ENCODE data around the gene FCN1. TPM values are rescaled to one million over a fixed set of nuclear protein-coding genes. Genes with fewer than 3 reads are reported as not detected.

FCN1 gene
- total and polyA plus RNA-seq, 2 donors (not counting 1 experiment from before 2014, with no cell fraction given): not detected

DNA sequence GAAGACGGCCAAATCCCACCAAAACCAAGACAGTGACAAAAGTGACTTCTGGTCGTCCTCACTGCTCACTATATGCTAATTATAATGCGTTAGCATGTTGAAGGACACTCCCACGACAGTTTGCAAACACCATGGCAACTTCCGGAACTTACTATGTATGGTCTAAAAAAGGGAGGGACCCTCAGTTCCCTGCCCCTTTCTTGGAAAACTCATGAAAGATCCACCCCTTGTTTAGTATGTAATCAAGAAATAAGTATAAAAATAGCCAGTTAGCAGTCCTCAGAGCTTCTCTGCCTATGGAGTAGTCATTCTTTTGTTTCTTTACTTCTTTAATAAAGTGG, 27.6 kb downstream of the FCN1 start:
- Histone ChIP-seq H3K4me1 (ENCODE audit: control insufficient read depth, extremely low read depth, insufficient read depth, low read length) (no peaks in the 10 kb centered on the region), H3K27me3 (ENCODE audit: control insufficient read depth, insufficient read depth, low read length) (no peaks in the 10 kb centered on the region), H3K79me2 (ENCODE audit: control insufficient read depth, insufficient read depth, low read length) (no peaks in the 10 kb centered on the region), H3K9me3 (ENCODE audit: control insufficient read depth, insufficient read depth, low read depth, low read length) (no peaks in the 10 kb centered on the region), H4K20me1 (ENCODE audit: control insufficient read depth, extremely low read depth, insufficient read depth, low read length) (no peaks in the 10 kb centered on the region), H3K27ac (ENCODE audit: insufficient read depth, low read length) (no peak overlapping the region), H2AFZ (ENCODE audit: low read length) (no peak overlapping the region), H3K9ac (ENCODE audit: insufficient read depth, low read length) (no peak overlapping the region), H3K4me3 (replicated peaks in 1 of 4; ENCODE audit: control extremely low read depth in 1 of 4, insufficient read depth in 1 of 4, low read depth in 3 of 4, low read length in 4 of 4) (no peak overlapping the region), H3K4me2 (ENCODE audit: extremely low read depth, insufficient read depth, low read length) (no peak overlapping the region), H3K36me3 (ENCODE audit: control insufficient read depth, insufficient read depth, low read length) (no peaks in the 10 kb centered on the region)
- DNase-seq (ENCODE audit: low read depth in 2 of 2): no peak
- TF ChIP-seq, protein P1, sequence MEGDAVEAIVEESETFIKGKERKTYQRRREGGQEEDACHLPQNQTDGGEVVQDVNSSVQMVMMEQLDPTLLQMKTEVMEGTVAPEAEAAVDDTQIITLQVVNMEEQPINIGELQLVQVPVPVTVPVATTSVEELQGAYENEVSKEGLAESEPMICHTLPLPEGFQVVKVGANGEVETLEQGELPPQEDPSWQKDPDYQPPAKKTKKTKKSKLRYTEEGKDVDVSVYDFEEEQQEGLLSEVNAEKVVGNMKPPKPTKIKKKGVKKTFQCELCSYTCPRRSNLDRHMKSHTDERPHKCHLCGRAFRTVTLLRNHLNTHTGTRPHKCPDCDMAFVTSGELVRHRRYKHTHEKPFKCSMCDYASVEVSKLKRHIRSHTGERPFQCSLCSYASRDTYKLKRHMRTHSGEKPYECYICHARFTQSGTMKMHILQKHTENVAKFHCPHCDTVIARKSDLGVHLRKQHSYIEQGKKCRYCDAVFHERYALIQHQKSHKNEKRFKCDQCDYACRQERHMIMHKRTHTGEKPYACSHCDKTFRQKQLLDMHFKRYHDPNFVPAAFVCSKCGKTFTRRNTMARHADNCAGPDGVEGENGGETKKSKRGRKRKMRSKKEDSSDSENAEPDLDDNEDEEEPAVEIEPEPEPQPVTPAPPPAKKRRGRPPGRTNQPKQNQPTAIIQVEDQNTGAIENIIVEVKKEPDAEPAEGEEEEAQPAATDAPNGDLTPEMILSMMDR (conservative IDR thresholded peaks at IDR 0.05 in 1 of 2, IDR thresholded peaks at IDR 0.05 in 1 of 2; ENCODE audit: low read depth in 1 of 2, low read length in 2 of 2): no peak
- no peak for TF ChIP-seq EZH2 (IDR thresholded peaks at IDR 0.05; ENCODE audit: low read length, missing control alignments)

GRCh38 chr9:134889386-134890154, 28.1 kb downstream of the FCN1 start:
- H3K36me3 ChIP-seq (ENCODE audit: control insufficient read depth, insufficient read depth, low read length): no peaks in the 10 kb centered on the region
- H3K9ac ChIP-seq (ENCODE audit: insufficient read depth, low read length): no peak overlapping the region
- TF ChIP-seq, protein P1 (conservative IDR thresholded peaks at IDR 0.05 in 1 of 2, IDR thresholded peaks at IDR 0.05 in 1 of 2; ENCODE audit: low read depth in 1 of 2, low read length in 2 of 2): no peak
- TF ChIP-seq EZH2 (IDR thresholded peaks at IDR 0.05; ENCODE audit: low read length, missing control alignments): no peak
- no peak overlapping the region for H3K4me3 ChIP-seq (replicated peaks in 1 of 4; ENCODE audit: control extremely low read depth in 1 of 4, insufficient read depth in 1 of 4, low read depth in 3 of 4, low read length in 4 of 4)
- no peak overlapping the region for H3K4me2 ChIP-seq (ENCODE audit: extremely low read depth, insufficient read depth, low read length)
- no peaks in the 10 kb centered on the region for H3K4me1 ChIP-seq (ENCODE audit: control insufficient read depth, extremely low read depth, insufficient read depth, low read length)
- H2AFZ ChIP-seq (ENCODE audit: low read length): no peak overlapping the region
- H4K20me1 ChIP-seq (ENCODE audit: control insufficient read depth, extremely low read depth, insufficient read depth, low read length): no peaks in the 10 kb centered on the region
- DNase-seq (ENCODE audit: low read depth in 2 of 2): no peak
- H3K79me2 ChIP-seq (ENCODE audit: control insufficient read depth, insufficient read depth, low read length): no peaks in the 10 kb centered on the region
- no peaks in the 10 kb centered on the region for H3K9me3 ChIP-seq (ENCODE audit: control insufficient read depth, insufficient read depth, low read depth, low read length)
- H3K27ac ChIP-seq (ENCODE audit: insufficient read depth, low read length): no peak overlapping the region
- no peaks in the 10 kb centered on the region for H3K27me3 ChIP-seq (ENCODE audit: control insufficient read depth, insufficient read depth, low read length)

GRCh38 chr9:134888603-134889190, 29.0 kb downstream of the FCN1 start:
- Histone ChIP-seq H3K27me3 (ENCODE audit: control insufficient read depth, insufficient read depth, low read length) (no peaks in the 10 kb centered on the region), H3K9ac (ENCODE audit: insufficient read depth, low read length) (no peak overlapping the region), H3K4me2 (ENCODE audit: extremely low read depth, insufficient read depth, low read length) (no peak overlapping the region), H3K27ac (ENCODE audit: insufficient read depth, low read length) (no peak overlapping the region), H2AFZ (ENCODE audit: low read length) (no peak overlapping the region), H3K4me1 (ENCODE audit: control insufficient read depth, extremely low read depth, insufficient read depth, low read length) (no peaks in the 10 kb centered on the region), H3K36me3 (ENCODE audit: control insufficient read depth, insufficient read depth, low read length) (no peaks in the 10 kb centered on the region), H3K79me2 (ENCODE audit: control insufficient read depth, insufficient read depth, low read length) (no peaks in the 10 kb centered on the region), H4K20me1 (ENCODE audit: control insufficient read depth, extremely low read depth, insufficient read depth, low read length) (no peaks in the 10 kb centered on the region), H3K9me3 (ENCODE audit: control insufficient read depth, insufficient read depth, low read depth, low read length) (no peaks in the 10 kb centered on the region), H3K4me3 (replicated peaks in 1 of 4; ENCODE audit: control extremely low read depth in 1 of 4, insufficient read depth in 1 of 4, low read depth in 3 of 4, low read length in 4 of 4) (no peak overlapping the region)
- DNase-seq (ENCODE audit: low read depth in 2 of 2): no peak
- TF ChIP-seq, protein P1 (conservative IDR thresholded peaks at IDR 0.05 in 1 of 2, IDR thresholded peaks at IDR 0.05 in 1 of 2; ENCODE audit: low read depth in 1 of 2, low read length in 2 of 2): no peak
- TF ChIP-seq EZH2 (IDR thresholded peaks at IDR 0.05; ENCODE audit: low read length, missing control alignments): no peak

Data from fibroblast of lung (primary cell).